GM06990 (cell line): ENCODE data around the gene NSL1.
"Not testable (repeated sequence)": the region's sequence is repeated elsewhere in the genome, so short reads cannot be mapped to it uniquely, and the experiment has no call there.

ENCODE experiments used
- DNase-seq: peaks from one replicate; pipeline ENCODE4 v3.0.0-alpha.2; 2011; ENCODE audit not compliant: insufficient read length; ENCODE audit errors: extremely low read depth
- H3K27me3 ChIP-seq: replicated peaks from 2 replicates; pipeline ENCODE4 v1.6.0; 2011; ENCODE audit warnings: low read length; ENCODE audit not compliant: control insufficient read depth, insufficient read depth
- H3K36me3 ChIP-seq: 2 replicates; pipeline ENCODE4 v1.5.1; 2011; ENCODE audit warnings: low read length; ENCODE audit not compliant: control insufficient read depth, insufficient read depth
- H3K4me3 ChIP-seq: replicated peaks from 2 replicates; pipeline ENCODE4 v1.5.1; 2011; ENCODE audit warnings: low read depth, mild to moderate bottlenecking, control low read depth, low read length
- CTCF ChIP-seq: IDR thresholded peaks from 2 replicates; pipeline ENCODE4 v1.5.1; 2011; ENCODE audit warnings: low read length, control low read depth, mild to moderate bottlenecking, inconsistent platforms; ENCODE audit not compliant: insufficient read depth, poor library complexity, severe bottlenecking

NSL1 gene

GRCh38 chr1:212773011-212773410 lies 18.6 kb downstream of the NSL1 start:
- no peaks in the 10 kb centered on the region for H3K27me3 ChIP-seq
- H3K36me3 ChIP-seq = no peaks in the 10 kb centered on the region
- no peak overlapping the region for H3K4me3 ChIP-seq
- DNase-seq = no peak
- TF ChIP-seq CTCF = no peak

GRCh38 chr1:212771341-212771740 lies 20.2 kb downstream of the NSL1 start:
- Histone ChIP-seq H3K27me3 (no peaks in the 10 kb centered on the region), H3K4me3 (no peak overlapping the region), H3K36me3 (no peaks in the 10 kb centered on the region)
- no peak for TF ChIP-seq CTCF
- no peak for DNase-seq

GRCh38 chr1:212769459-212770167 lies 22.0 kb downstream of the NSL1 start:
- no peaks in the 10 kb centered on the region for H3K36me3 ChIP-seq
- no peak for DNase-seq
- H3K4me3 ChIP-seq = no peak overlapping the region
- TF ChIP-seq CTCF = no peak
- H3K27me3 ChIP-seq = no peaks in the 10 kb centered on the region

- not testable (repeated sequence) for H3K36me3 ChIP-seq, DNase-seq, H3K27me3 ChIP-seq
Measured at GRCh38 chr1:212766825-212767224, 24.8 kb downstream of the NSL1 start.

GRCh38 chr1:212764718-212765281 lies 26.8 kb downstream of the NSL1 start:
- not testable (repeated sequence) for H3K27me3 ChIP-seq, H3K36me3 ChIP-seq, H3K4me3 ChIP-seq, DNase-seq

More at GRCh38 chr1:212766825-212767224, 24.8 kb downstream of the NSL1 start:
- not testable (repeated sequence) for H3K4me3 ChIP-seq

GRCh38 chr1:212762839-212763238 lies 28.7 kb downstream of the NSL1 start:
- no peak for DNase-seq
- no peak overlapping the region for H3K4me3 ChIP-seq
- peaks cover 4% of the 10 kb centered on the region for H3K36me3 ChIP-seq
- no peak for TF ChIP-seq CTCF
- no peaks in the 10 kb centered on the region for H3K27me3 ChIP-seq
